ENCODE results near the gene UBE2H.
"Not testable (repeated sequence)": the region's sequence is repeated elsewhere in the genome, so short reads cannot be mapped to it uniquely, and the experiment has no call there.

Gene UBE2H

DNA sequence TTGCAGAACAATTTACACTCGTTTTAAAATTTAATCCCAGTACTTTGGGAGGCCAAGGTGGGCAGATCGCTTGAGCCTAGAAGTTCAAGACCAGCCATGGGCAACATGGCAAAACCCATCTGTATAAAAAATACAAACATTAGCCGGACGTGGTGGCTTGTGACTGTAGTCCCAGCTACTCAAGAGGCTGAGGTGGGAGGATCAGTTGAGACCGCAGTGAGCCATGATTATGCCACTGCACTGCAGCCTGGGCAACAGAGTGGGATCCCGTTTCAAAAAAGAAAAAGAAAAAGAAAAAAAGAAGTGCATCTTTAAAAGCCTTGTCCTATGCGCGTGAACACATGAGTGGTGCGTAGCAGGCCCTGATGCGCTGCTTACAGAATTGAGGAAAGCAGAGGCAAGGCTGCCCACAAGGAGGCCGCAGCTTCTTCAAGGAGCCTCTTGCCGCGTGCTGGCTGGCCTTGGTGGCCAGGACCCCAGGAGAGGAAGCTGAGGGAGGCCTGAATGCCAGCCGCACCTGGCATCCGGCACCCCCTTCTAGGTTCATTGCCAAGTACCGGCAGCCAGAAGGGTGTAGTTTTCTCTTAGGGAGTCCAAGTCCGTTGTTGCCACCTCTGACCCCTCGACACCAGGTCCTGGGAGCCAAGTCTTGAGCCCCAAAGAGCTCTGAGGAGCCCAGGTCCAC lies 124.5 kb downstream of the UBE2H start (continued):
- TF ChIP-seq, protein P1, sequence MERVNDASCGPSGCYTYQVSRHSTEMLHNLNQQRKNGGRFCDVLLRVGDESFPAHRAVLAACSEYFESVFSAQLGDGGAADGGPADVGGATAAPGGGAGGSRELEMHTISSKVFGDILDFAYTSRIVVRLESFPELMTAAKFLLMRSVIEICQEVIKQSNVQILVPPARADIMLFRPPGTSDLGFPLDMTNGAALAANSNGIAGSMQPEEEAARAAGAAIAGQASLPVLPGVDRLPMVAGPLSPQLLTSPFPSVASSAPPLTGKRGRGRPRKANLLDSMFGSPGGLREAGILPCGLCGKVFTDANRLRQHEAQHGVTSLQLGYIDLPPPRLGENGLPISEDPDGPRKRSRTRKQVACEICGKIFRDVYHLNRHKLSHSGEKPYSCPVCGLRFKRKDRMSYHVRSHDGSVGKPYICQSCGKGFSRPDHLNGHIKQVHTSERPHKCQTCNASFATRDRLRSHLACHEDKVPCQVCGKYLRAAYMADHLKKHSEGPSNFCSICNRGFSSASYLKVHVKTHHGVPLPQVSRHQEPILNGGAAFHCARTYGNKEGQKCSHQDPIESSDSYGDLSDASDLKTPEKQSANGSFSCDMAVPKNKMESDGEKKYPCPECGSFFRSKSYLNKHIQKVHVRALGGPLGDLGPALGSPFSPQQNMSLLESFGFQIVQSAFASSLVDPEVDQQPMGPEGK (tag by site-specific recombination; IDR thresholded peaks at IDR 0.05), result no peak
- no peak for TF ChIP-seq ZNF211 (tag by site-specific recombination; IDR thresholded peaks at IDR 0.05; ENCODE audit: low read depth)
- TF ChIP-seq ZNF221 (tag by site-specific recombination; IDR thresholded peaks at IDR 0.05; ENCODE audit: borderline replicate concordance), result no peak

DNA sequence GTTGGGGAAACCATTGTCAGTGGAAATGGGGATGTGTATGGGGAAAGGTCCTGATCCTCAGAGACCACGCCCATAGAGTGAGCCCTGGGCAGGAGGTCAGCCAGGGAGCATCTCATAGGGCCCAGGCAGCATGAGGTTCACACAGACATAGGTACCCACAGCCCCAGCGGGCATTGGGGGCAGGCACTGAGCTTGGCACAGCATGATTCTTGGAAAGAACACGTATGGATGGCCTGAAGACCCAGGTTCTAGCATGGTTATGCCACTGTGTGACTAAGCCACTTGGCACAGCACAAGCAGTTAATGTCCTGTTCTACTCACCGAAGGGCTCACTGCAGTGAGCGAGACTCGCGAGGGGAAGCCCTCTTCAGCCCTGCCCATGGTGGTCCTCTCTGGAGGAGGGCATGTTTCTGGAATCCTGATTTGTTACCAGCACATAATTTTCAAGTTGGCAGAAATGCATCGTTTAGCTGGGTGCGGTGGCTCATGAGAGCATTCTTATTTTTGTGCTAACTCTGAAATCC lies 125.2 kb downstream of the UBE2H start:
- ChIA-PET CTCF (interaction anchor here (3.4 to 4.6 kb wide), 2 partner anchors 181 to 185 kb away, joined by 14 to 51 read pairs; no protein-coding TSS in a partner anchor), POLR2A (no interaction called here)
- H3K4me1 ChIP-seq (ENCODE audit: control insufficient read depth, insufficient read depth, low read length), result no peaks in the 10 kb centered on the region
- TF ChIP-seq ZNF514 (tag by site-specific recombination; IDR thresholded peaks at IDR 0.05), result no peak
- TF ChIP-seq ZNF660 (tag by site-specific recombination; IDR thresholded peaks at IDR 0.05), result no peak
- no peak for TF ChIP-seq ZNF311 (tag by site-specific recombination; IDR thresholded peaks at IDR 0.05; ENCODE audit: borderline replicate concordance)
- TF ChIP-seq HOXA7 (CRISPR knock-in tag; IDR thresholded peaks at IDR 0.05; ENCODE audit: borderline replicate concordance), result no peak
- TF ChIP-seq, protein P2, sequence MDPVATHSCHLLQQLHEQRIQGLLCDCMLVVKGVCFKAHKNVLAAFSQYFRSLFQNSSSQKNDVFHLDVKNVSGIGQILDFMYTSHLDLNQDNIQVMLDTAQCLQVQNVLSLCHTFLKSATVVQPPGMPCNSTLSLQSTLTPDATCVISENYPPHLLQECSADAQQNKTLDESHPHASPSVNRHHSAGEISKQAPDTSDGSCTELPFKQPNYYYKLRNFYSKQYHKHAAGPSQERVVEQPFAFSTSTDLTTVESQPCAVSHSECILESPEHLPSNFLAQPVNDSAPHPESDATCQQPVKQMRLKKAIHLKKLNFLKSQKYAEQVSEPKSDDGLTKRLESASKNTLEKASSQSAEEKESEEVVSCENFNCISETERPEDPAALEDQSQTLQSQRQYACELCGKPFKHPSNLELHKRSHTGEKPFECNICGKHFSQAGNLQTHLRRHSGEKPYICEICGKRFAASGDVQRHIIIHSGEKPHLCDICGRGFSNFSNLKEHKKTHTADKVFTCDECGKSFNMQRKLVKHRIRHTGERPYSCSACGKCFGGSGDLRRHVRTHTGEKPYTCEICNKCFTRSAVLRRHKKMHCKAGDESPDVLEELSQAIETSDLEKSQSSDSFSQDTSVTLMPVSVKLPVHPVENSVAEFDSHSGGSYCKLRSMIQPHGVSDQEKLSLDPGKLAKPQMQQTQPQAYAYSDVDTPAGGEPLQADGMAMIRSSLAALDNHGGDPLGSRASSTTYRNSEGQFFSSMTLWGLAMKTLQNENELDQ (tag by site-specific recombination; IDR thresholded peaks at IDR 0.05; ENCODE audit: low read depth), result no peak
- no peak for TF ChIP-seq ZBTB1 (tag by site-specific recombination; IDR thresholded peaks at IDR 0.05)
- no peak for TF ChIP-seq SP2 (tag by site-specific recombination; IDR thresholded peaks at IDR 0.05)
- no peak for TF ChIP-seq FEZF1 (tag by site-specific recombination; IDR thresholded peaks at IDR 0.05)
- no peak for TF ChIP-seq ZNF747 (tag by site-specific recombination; IDR thresholded peaks at IDR 0.05)
- TF ChIP-seq, protein P3, sequence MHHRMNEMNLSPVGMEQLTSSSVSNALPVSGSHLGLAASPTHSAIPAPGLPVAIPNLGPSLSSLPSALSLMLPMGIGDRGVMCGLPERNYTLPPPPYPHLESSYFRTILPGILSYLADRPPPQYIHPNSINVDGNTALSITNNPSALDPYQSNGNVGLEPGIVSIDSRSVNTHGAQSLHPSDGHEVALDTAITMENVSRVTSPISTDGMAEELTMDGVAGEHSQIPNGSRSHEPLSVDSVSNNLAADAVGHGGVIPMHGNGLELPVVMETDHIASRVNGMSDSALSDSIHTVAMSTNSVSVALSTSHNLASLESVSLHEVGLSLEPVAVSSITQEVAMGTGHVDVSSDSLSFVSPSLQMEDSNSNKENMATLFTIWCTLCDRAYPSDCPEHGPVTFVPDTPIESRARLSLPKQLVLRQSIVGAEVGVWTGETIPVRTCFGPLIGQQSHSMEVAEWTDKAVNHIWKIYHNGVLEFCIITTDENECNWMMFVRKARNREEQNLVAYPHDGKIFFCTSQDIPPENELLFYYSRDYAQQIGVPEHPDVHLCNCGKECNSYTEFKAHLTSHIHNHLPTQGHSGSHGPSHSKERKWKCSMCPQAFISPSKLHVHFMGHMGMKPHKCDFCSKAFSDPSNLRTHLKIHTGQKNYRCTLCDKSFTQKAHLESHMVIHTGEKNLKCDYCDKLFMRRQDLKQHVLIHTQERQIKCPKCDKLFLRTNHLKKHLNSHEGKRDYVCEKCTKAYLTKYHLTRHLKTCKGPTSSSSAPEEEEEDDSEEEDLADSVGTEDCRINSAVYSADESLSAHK (tag by site-specific recombination; IDR thresholded peaks at IDR 0.05), result no peak
- no peak overlapping the region for H3K4me3 ChIP-seq (ENCODE audit: low read depth, low read length)
- H3K9me3 ChIP-seq (ENCODE audit: control insufficient read depth, insufficient read depth, low read depth, low read length), result no peaks in the 10 kb centered on the region
- H3K27ac ChIP-seq (ENCODE audit: extremely low read depth, low read depth, low read length), result no peak overlapping the region
- no peaks in the 10 kb centered on the region for H3K36me3 ChIP-seq (ENCODE audit: control insufficient read depth in 2 of 2, insufficient read depth in 1 of 2, low read length in 2 of 2)

DNA sequence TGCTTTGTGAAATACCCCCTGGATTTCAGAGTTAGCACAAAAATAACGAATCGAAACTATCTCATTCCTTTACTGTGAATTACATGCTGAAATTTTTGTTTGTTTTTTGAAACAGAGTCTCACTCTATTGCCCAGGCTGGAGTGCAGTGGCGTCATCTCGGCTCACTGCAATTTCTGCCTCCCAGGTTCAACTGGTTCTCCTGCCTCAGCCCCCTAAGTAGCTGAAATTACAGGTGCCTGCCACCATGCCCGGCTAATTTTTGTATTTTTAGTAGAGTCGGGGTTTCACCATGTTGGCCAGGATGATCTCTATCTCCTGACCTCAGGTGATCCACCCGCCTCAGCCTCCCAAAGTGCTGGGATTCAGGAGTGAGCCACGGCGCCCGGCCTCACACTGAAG lies 125.9 kb downstream of the UBE2H start:
- H3K4me3 ChIP-seq (ENCODE audit: low read depth, low read length); POLR2A ChIA-PET; H3K36me3 ChIP-seq (ENCODE audit: control insufficient read depth in 2 of 2, insufficient read depth in 1 of 2, low read length in 2 of 2); H3K9me3 ChIP-seq (ENCODE audit: control insufficient read depth, insufficient read depth, low read depth, low read length); H3K4me1 ChIP-seq (ENCODE audit: control insufficient read depth, insufficient read depth, low read length); H3K27ac ChIP-seq (ENCODE audit: extremely low read depth, low read depth, low read length): not testable (repeated sequence)
- CTCF ChIA-PET, result interaction anchor here (0.7 to 1.1 kb wide), 3 partner anchors 125 to 418 kb away, joined by 4 to 5 read pairs (median 5); no protein-coding TSS in a partner anchor

Measured in HEK293 (cell line).